SKM-1 (cell line): ENCODE measurements around the gene DDA1.

ENCODE experiments used
- DNase-seq: peaks from one replicate; lab custom pipeline; 2025; ENCODE audit not compliant: unreplicated experiment; lab: John Stamatoyannopoulos, UW

DDA1 gene

GRCh38 chr19:17311455-17312188 lies 2.3 kb downstream of the DDA1 start:
- DNase-seq, result no peak

- DNase-seq, result no peak
These were observed 3.1 kb downstream of the DDA1 start for GRCh38 chr19:17312189-17313113.

- DNase-seq, result no peak
These were observed 4.7 kb downstream of the DDA1 start for GRCh38 chr19:17314007-17314593.

- DNase-seq, result no peak
These were observed 9.6 kb downstream of the DDA1 start for GRCh38 chr19:17318966-17319365.

GRCh38 chr19:17319473-17320238 lies 10.3 kb downstream of the DDA1 start:
- no peak for DNase-seq

- no peak for DNase-seq
These were observed 11.1 kb downstream of the DDA1 start for GRCh38 chr19:17320435-17320834.

- DNase-seq, result no peak
These were observed 12.5 kb downstream of the DDA1 start for GRCh38 chr19:17321655-17322489.

GRCh38 chr19:17322854-17323253 lies 13.5 kb downstream of the DDA1 start:
- DNase-seq, result no peak

GRCh38 chr19:17323300-17323963 lies 14.1 kb downstream of the DDA1 start:
- no peak for DNase-seq

- no peak for DNase-seq
These were observed 14.6 kb downstream of the DDA1 start for GRCh38 chr19:17323964-17324332.

- DNase-seq, result no peak
These were observed 15.2 kb downstream of the DDA1 start for GRCh38 chr19:17324357-17325114.

- DNase-seq, result no peak
These were observed 15.8 kb downstream of the DDA1 start for GRCh38 chr19:17325133-17325532.

- DNase-seq, result no peak
These were observed 16.7 kb downstream of the DDA1 start for GRCh38 chr19:17325881-17326594.

- DNase-seq, result no peak
These were observed 17.2 kb downstream of the DDA1 start for GRCh38 chr19:17326595-17326966.

- no peak for DNase-seq
These were observed 17.8 kb downstream of the DDA1 start for GRCh38 chr19:17327068-17327653.

GRCh38 chr19:17327654-17328516 lies 18.5 kb downstream of the DDA1 start:
- DNase-seq, result no peak
